WI38 (cell line): Measurements from ENCODE around the gene SNTA1.
"Not testable (repeated sequence)": the region's sequence is repeated elsewhere in the genome, so short reads cannot be mapped to it uniquely, and the experiment has no call there.

Experiments
- H3K4me3 ChIP-seq: 2 replicates; pipeline ENCODE4 v1.5.1; 2011; ENCODE audit warnings: low read depth, mild to moderate bottlenecking, control low read depth, low read length
- TF ChIP-seq, protein P1 (sequence below): IDR thresholded peaks from 2 replicates; pipeline ENCODE4 v1.5.1; 2012; ENCODE audit warnings: low read depth, mild to moderate bottlenecking, control low read depth, low read length

The SNTA1 gene

GRCh38 chr20:33474097-33474873, 30.7 kb upstream of the SNTA1 start:
- no peak overlapping the region for H3K4me3 ChIP-seq
- TF ChIP-seq, protein P1, sequence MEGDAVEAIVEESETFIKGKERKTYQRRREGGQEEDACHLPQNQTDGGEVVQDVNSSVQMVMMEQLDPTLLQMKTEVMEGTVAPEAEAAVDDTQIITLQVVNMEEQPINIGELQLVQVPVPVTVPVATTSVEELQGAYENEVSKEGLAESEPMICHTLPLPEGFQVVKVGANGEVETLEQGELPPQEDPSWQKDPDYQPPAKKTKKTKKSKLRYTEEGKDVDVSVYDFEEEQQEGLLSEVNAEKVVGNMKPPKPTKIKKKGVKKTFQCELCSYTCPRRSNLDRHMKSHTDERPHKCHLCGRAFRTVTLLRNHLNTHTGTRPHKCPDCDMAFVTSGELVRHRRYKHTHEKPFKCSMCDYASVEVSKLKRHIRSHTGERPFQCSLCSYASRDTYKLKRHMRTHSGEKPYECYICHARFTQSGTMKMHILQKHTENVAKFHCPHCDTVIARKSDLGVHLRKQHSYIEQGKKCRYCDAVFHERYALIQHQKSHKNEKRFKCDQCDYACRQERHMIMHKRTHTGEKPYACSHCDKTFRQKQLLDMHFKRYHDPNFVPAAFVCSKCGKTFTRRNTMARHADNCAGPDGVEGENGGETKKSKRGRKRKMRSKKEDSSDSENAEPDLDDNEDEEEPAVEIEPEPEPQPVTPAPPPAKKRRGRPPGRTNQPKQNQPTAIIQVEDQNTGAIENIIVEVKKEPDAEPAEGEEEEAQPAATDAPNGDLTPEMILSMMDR: no peak

- no peak overlapping the region for H3K4me3 ChIP-seq
- TF ChIP-seq, protein P1: no peak
These were observed 29.4 kb upstream of the SNTA1 start for GRCh38 chr20:33472868-33473435.

- H3K4me3 ChIP-seq: no peak overlapping the region
- TF ChIP-seq, protein P1: no peak
These were observed 27.3 kb upstream of the SNTA1 start for GRCh38 chr20:33470866-33471265.

GRCh38 chr20:33470457-33470856, 26.9 kb upstream of the SNTA1 start:
- no peak overlapping the region for H3K4me3 ChIP-seq

DNA sequence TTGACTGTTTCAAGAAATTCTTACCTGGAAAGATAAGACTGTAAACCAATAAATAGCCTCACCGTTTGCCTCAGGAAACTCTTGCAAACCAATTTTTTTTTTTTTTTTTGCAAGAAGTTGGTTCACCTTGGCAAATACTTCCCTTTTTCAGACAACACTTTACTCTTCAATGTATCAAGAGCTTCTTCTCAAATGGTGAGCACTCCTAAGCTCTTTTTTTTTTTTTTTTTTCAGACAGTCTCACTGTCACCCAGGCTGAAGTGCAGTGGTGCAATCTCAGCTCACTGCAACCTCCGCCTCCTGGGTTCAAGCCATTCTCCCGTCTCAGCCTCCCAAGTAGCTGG, 22.7 kb upstream of the SNTA1 start:
- TF ChIP-seq, protein P1: no peak

More at GRCh38 chr20:33470457-33470856, 26.9 kb upstream of the SNTA1 start:
- TF ChIP-seq, protein P1: no peak

DNA sequence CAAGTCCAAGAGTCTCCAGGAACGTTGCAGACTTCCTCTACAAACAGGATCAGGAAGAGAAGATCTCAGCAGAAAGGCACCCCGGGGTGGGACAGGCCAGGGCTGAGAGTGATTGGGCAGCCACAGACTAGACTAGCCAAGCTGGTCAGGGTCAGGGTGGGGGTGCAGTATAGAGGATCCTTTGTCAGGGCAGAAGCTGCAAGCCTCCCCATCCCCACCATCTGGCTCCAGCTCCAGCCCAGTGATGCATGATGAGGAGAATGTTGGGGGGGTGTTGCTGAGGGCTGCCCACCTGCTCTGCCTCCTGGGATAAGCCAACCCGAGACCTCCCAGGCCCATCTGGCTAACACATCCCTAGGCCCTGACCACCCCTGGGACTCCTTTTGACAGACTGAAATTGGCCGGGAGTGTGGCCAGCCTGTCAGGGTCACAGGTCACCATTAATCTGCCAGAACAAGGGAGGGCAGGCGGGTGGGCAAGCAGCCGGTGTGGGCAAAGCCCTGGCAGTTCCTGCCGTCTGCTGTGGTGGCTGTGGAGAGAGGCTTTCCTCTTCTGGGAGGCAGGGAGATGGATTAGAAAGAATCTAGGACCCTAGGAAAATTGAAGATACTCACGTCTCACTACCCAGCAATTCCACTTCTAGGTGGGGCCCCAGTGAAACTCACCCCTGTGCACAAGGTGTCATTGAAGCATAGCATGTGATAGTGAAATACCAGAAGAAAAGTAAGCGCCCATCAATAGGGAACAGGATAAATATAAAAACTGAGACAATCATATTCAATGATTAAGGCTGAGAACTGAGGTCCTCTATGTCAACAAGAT, 22.1 kb upstream of the SNTA1 start:
- TF ChIP-seq, protein P1: no peak
- no peak overlapping the region for H3K4me3 ChIP-seq

More for the DNA sequence above, 22.7 kb upstream of the SNTA1 start:
- no peak overlapping the region for H3K4me3 ChIP-seq

DNA sequence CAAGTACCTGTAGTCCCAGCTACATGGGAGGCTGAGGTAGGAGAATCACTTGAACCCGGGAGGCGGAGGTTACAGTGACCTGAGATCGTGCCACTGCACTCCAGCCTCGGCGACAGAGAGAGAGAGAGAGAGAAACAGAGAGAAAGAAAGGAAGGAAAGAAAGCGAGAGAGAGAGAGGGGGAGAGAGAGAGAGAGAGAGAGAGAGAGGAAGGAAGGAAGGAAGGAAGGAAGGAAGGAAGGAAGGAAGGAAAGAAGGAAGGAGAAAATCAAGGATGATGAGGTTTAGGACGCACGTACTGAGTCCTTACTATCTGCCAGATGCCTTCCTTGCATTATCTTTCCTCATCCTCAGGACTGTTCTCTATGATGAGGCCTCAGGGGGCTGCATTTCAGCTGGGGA, 21.2 kb upstream of the SNTA1 start:
- not testable (repeated sequence) for H3K4me3 ChIP-seq
